HepG2 (cell line): Measurements from ENCODE around the gene ZWILCH. TPM values are rescaled to one million over a fixed set of nuclear protein-coding genes. Genes with fewer than 3 reads are reported as not detected.

Source experiments
- ATAC-seq: fragments of 200-7000 bp; cut with Tn5 transposase; 3 replicates; pipeline ENCODE4 v1.9.1; 2020; ENCODE audit warnings: mild to moderate bottlenecking, moderate library complexity
- Bru-seq: library from RNA; stranded (reverse); fragments of 400-500 nt; gene quantifications from one replicate; lab custom pipeline; 2021; lab: Mats Ljungman, UMichigan
- BruChase-seq, 2 experiments: library from RNA; stranded (reverse); fragments of 400-500 nt; gene quantifications; one replicate each; lab custom pipeline; 2021; lab: Mats Ljungman, UMichigan
- BruUV-seq: library from RNA; stranded (reverse); fragments of 400-500 nt; replicated peaks from 2 replicates; lab custom pipeline; 2021; lab: Mats Ljungman, UMichigan
- CTCF ChIA-PET: fragments of 300-600 bp; formaldehyde crosslinking; extraction: SDS; loops from one replicate; lab custom pipeline; 2021; ENCODE audit warnings: low total read pairs, inconsistent platforms, low intra/inter-chr PET ratio; lab: Yijun Ruan, JAX
- POLR2A ChIA-PET: fragments of 350-600 bp; sonication (Branson Sonifier 250); formaldehyde crosslinking; loops from one replicate; lab custom pipeline; 2020; ENCODE audit warnings: antibody characterized with exemption, inconsistent platforms; lab: Yijun Ruan, JAX
- DNase-seq: peaks from one replicate; pipeline ENCODE4 v3.0.0-alpha.2; 2015; ENCODE audit warnings: low spot score
- FAIRE-seq: peaks from 3 replicates; lab custom pipeline; 2011; peaks lifted over from hg19 to GRCh38; lab: Jason Lieb, UNC
- H2AFZ ChIP-seq: one replicate; pipeline ENCODE4 v1.6.1; 2011; ENCODE audit warnings: low read length, inconsistent platforms
- H3K27ac ChIP-seq: fragments of 300-600 bp; 3 replicates; pipeline ENCODE4 v1.8.0; 2011; ENCODE audit warnings: mixed run types, mild to moderate bottlenecking, mixed read lengths, low read length, inconsistent platforms; ENCODE audit not compliant: insufficient read depth; ENCODE audit errors: extremely low read length
- H3K27me3 ChIP-seq, 2 experiments: fragments of 200-600 bp in 1 of 2; 2 replicates in 1 of 2; 3 replicates in 1 of 2; pipeline versions ENCODE4 v1.6.0 to v1.8.0; 2011; ENCODE audit warnings: low read length in 2 of 2, mild to moderate bottlenecking in 2 of 2, moderate library complexity in 2 of 2, inconsistent platforms in 1 of 2; ENCODE audit not compliant: insufficient read depth in 2 of 2, control insufficient read depth in 1 of 2
- H3K36me3 ChIP-seq, 2 experiments: fragments of 200-600 bp in 1 of 2; replicated peaks in 1 of 2; 2 replicates in 1 of 2; 3 replicates in 1 of 2; pipeline versions ENCODE4 v1.5.1 to v1.8.0; 2011; ENCODE audit warnings: low read length in 2 of 2, inconsistent platforms in 1 of 2; ENCODE audit not compliant: insufficient read depth in 2 of 2, control insufficient read depth in 1 of 2
- H3K4me1 ChIP-seq: 2 replicates; pipeline ENCODE4 v1.5.1; 2012; ENCODE audit warnings: low read length, inconsistent platforms; ENCODE audit not compliant: insufficient read depth
- H3K4me2 ChIP-seq: 2 replicates; pipeline ENCODE4 v1.6.0; 2011; ENCODE audit warnings: low read depth, low read length, inconsistent platforms
- H3K4me3 ChIP-seq, 3 experiments: fragments of 200-600 bp in 1 of 3; sonication (generic), shearing (Covaris generic) in 1 of 3; replicated peaks in 1 of 3; 2 replicates each; pipeline ENCODE4 v1.5.1; 2011 to 2016; ENCODE audit warnings: low read length in 3 of 3, inconsistent platforms in 2 of 3, low read depth in 2 of 3, mild to moderate bottlenecking in 2 of 3, control low read depth in 1 of 3, mixed read lengths in 1 of 3; ENCODE audit not compliant: insufficient read depth in 1 of 3
- H3K79me2 ChIP-seq: one replicate; pipeline ENCODE4 v1.6.1; 2011; ENCODE audit warnings: low read length, inconsistent platforms; ENCODE audit not compliant: insufficient read depth
- H3K9ac ChIP-seq: 2 replicates; pipeline ENCODE4 v1.6.0; 2011; ENCODE audit warnings: mild to moderate bottlenecking, low read depth, low read length, inconsistent platforms; ENCODE audit not compliant: insufficient read depth
- H3K9me3 ChIP-seq: 2 replicates; pipeline ENCODE4 v1.5.1; 2012; ENCODE audit warnings: mild to moderate bottlenecking, low read length
- H4K20me1 ChIP-seq: 2 replicates; pipeline ENCODE4 v1.6.0; 2011; ENCODE audit warnings: inconsistent platforms, mild to moderate bottlenecking, low read length, moderate library complexity; ENCODE audit not compliant: insufficient read depth
- HINFP ChIP-seq: sonication (generic); formaldehyde crosslinking; IDR thresholded peaks from 2 replicates; pipeline ENCODE4 v1.4.0; 2020; ENCODE audit warnings: low read depth, mild to moderate bottlenecking, missing genetic modification reagents
- IRX3 ChIP-seq: sonication (generic); formaldehyde crosslinking; IDR thresholded peaks from 2 replicates; pipeline ENCODE4 v1.8.1; 2023; ENCODE audit warnings: mild to moderate bottlenecking, low read depth, missing genetic modification reagents, borderline replicate concordance
- MAF1 ChIP-seq: sonication (generic); formaldehyde crosslinking; IDR thresholded peaks from 2 replicates; pipeline ENCODE4 v1.5.0; 2020; ENCODE audit warnings: missing genetic modification reagents, borderline replicate concordance
- SRF ChIP-seq: IDR thresholded peaks from 2 replicates; pipeline ENCODE4 v1.6.1; 2011; ENCODE audit warnings: mild to moderate bottlenecking, low read depth, low read length, moderate library complexity
- ZBTB10 ChIP-seq: sonication (generic); formaldehyde crosslinking; IDR thresholded peaks from 2 replicates; pipeline ENCODE4 v1.4.0; 2020; ENCODE audit warnings: missing genetic modification reagents, borderline replicate concordance
- ZNF121 ChIP-seq: sonication (generic); formaldehyde crosslinking; IDR thresholded peaks from 2 replicates; pipeline ENCODE4 v1.5.0; 2020; ENCODE audit warnings: mild to moderate bottlenecking, missing genetic modification reagents
- ZNF205 ChIP-seq: IDR thresholded peaks from 2 replicates; pipeline ENCODE4 v1.6.1; 2018; ENCODE audit warnings: missing biosample characterization, missing genetic modification reagents
- ZNF326 ChIP-seq: sonication (generic); formaldehyde crosslinking; IDR thresholded peaks from 2 replicates; pipeline ENCODE4 v1.4.0; 2020; ENCODE audit warnings: missing genetic modification reagents, borderline replicate concordance
- ZNF441 ChIP-seq: sonication (generic); formaldehyde crosslinking; IDR thresholded peaks from 2 replicates; pipeline ENCODE4 v1.7.0; 2021; ENCODE audit warnings: missing genetic modification reagents, borderline replicate concordance
- ZNF501 ChIP-seq: sonication (generic); formaldehyde crosslinking; IDR thresholded peaks from 2 replicates; pipeline ENCODE4 v1.5.1; 2020; ENCODE audit warnings: mild to moderate bottlenecking, moderate library complexity, missing genetic modification reagents
- ZNF552 ChIP-seq: sonication (generic); formaldehyde crosslinking; IDR thresholded peaks from 2 replicates; pipeline ENCODE4 v1.9.0; 2022; ENCODE audit warnings: missing genetic modification reagents, mild to moderate bottlenecking, borderline replicate concordance
- ZNF747 ChIP-seq: sonication (generic); formaldehyde crosslinking; IDR thresholded peaks from 2 replicates; pipeline ENCODE4 v1.8.1; 2023; ENCODE audit warnings: missing genetic modification reagents, mild to moderate bottlenecking, borderline replicate concordance
- WGBS: methylation state at CpG from one replicate; pipeline ENCODE4 v1.1.6; 2017; ENCODE audit warnings: low lambda C conversion rate; 5-methylcytosine and 5-hydroxymethylcytosine counted together
- in situ Hi-C: cut with HindIII; loops from 2 replicates; pipeline ENCODE4 v1.10.0; 2017; ENCODE audit warnings: low pct_unique_long_range_greater_than_20kb; ENCODE audit not compliant: extremely low pct_ligation_motif_present
- intact Hi-C: fragments of 100-400 bp; cut with micrococcal nuclease; formaldehyde crosslinking; loops from one replicate; pipeline ENCODE4 v1.10.0; 2022; ENCODE audit not compliant: unreplicated experiment
- long read RNA-seq, 2 experiments: library from RNA in 1 of 2; library from polyadenylated mRNA in 1 of 2; stranded (forward) in 1 of 2; unstranded in 1 of 2; transcript quantifications; one replicate each; pipeline ENCODE4 v2.0.0, GENCODE V29; 2019 to 2022
- polyA minus RNA-seq, 3 experiments: library from RNA; depleted of rRNA, polyadenylated mRNA; stranded (reverse); fragments of >200 nt; gene quantifications; 2 replicates each; pipeline ENCODE4 v1.2.3, GENCODE V29; 2011; ENCODE audit warnings: low replicate concordance in 1 of 3
- polyA plus RNA-seq, 8 experiments: library from polyadenylated mRNA; depleted of rRNA in 3 of 8; stranded (reverse) in 7 of 8; unstranded in 1 of 8; fragments of >200 nt; fragmentation: Illumina TruSeq in 4 of 8; extraction: Trizol in 4 of 8; gene quantifications; 2 replicates each; pipeline versions ENCODE4 v1.2.1 to v1.2.3, GENCODE V29; 2011 to 2016; ENCODE audit warnings: low read depth in 4 of 8, missing spikeins in 1 of 8, mixed read lengths in 1 of 8; ENCODE audit not compliant: insufficient read depth in 1 of 8
- total RNA-seq, 5 experiments: library from RNA; depleted of rRNA; stranded (reverse); fragments of >200 nt; fragmentation: Illumina TruSeq; extraction: Trizol; gene quantifications; 2 replicates each; pipeline ENCODE4 v1.2.3, GENCODE V29; 2016; ENCODE audit warnings: low read depth in 1 of 5

ZWILCH gene
- total RNA-seq (2016; rRNA removed; fragmentation: Illumina TruSeq; extraction: Trizol) (27.8 and 44.6 TPM in 2 replicates), polyA plus RNA-seq (2011; rRNA removed) (6.9 and 9.5 TPM in 2 replicates), polyA minus RNA-seq (2011; rRNA and poly(A)+ RNA removed; ENCODE audit: low replicate concordance) (11.7 and 60.8 TPM in 2 replicates), Bru-seq, nascent RNA (percentile 47 among the genes with signal in this experiment), BruChase-seq, experiment 1, labeled RNA remaining after a 6-hour chase (percentile 54 among the genes with signal in this experiment), BruChase-seq, experiment 2, labeled RNA remaining after a 2-hour chase (percentile 55 among the genes with signal in this experiment)
- total RNA-seq (2016; cell fraction: cytosol; rRNA removed; fragmentation: Illumina TruSeq; extraction: Trizol; ENCODE audit: low read depth) = 21.2 and 22.9 TPM in 2 replicates
- 26.2 and 47.7 TPM in 2 replicates for total RNA-seq (2016; cell fraction: insoluble cytoplasmic fraction; rRNA removed; fragmentation: Illumina TruSeq; extraction: Trizol)
- total RNA-seq (2016; cell fraction: membrane; rRNA removed; fragmentation: Illumina TruSeq; extraction: Trizol) = 14.1 and 15.5 TPM in 2 replicates
- 19.8 and 20.1 TPM in 2 replicates for total RNA-seq (2016; cell fraction: nucleus; rRNA removed; fragmentation: Illumina TruSeq; extraction: Trizol)
- 2.9 and 4.0 TPM in 2 replicates for polyA plus RNA-seq (2011; cell fraction: cytosol; rRNA removed)
- polyA plus RNA-seq (2011; cell fraction: nucleus; rRNA removed) = 3.8 and 6.9 TPM in 2 replicates
- 5.2 and 10.2 TPM in 2 replicates for polyA plus RNA-seq (2012)
- 1.7 and 1.9 TPM in 2 replicates for polyA plus RNA-seq (2016; cell fraction: cytosol; fragmentation: Illumina TruSeq; extraction: Trizol; ENCODE audit: low read depth)
- 35.0 and 37.1 TPM in 2 replicates for polyA plus RNA-seq (2016; cell fraction: insoluble cytoplasmic fraction; fragmentation: Illumina TruSeq; extraction: Trizol; ENCODE audit: low read depth)
- polyA plus RNA-seq (2016; cell fraction: membrane; fragmentation: Illumina TruSeq; extraction: Trizol; ENCODE audit: low read depth) = 5.2 and 8.1 TPM in 2 replicates
- 21.1 and 23.2 TPM in 2 replicates for polyA plus RNA-seq (2016; cell fraction: nucleus; fragmentation: Illumina TruSeq; extraction: Trizol; ENCODE audit: insufficient read depth, low read depth)
- 5.7 and 6.9 TPM in 2 replicates for polyA minus RNA-seq (2011; cell fraction: cytosol; rRNA and poly(A)+ RNA removed)
- 11.2 and 12.8 TPM in 2 replicates for polyA minus RNA-seq (2011; cell fraction: nucleus; rRNA and poly(A)+ RNA removed)
- long read RNA-seq, experiment 1, transcript ZWILCH-201 (19 exons, 3,960 nt) = major isoform, 8 of 32 reads
- long read RNA-seq, experiment 1, partial matches to known transcripts = 20 of 32 reads
- long read RNA-seq, experiment 1, other reads (novel, unspliced or antisense) = 4 of 32 reads
- long read RNA-seq, experiment 2, transcript ZWILCH-201 (19 exons, 3,960 nt) = major isoform, 8 of 29 reads
- long read RNA-seq, experiment 2, partial matches to known transcripts = 0 of 29 reads
- long read RNA-seq, experiment 2, other reads (novel, unspliced or antisense) = 21 of 29 reads

DNA sequence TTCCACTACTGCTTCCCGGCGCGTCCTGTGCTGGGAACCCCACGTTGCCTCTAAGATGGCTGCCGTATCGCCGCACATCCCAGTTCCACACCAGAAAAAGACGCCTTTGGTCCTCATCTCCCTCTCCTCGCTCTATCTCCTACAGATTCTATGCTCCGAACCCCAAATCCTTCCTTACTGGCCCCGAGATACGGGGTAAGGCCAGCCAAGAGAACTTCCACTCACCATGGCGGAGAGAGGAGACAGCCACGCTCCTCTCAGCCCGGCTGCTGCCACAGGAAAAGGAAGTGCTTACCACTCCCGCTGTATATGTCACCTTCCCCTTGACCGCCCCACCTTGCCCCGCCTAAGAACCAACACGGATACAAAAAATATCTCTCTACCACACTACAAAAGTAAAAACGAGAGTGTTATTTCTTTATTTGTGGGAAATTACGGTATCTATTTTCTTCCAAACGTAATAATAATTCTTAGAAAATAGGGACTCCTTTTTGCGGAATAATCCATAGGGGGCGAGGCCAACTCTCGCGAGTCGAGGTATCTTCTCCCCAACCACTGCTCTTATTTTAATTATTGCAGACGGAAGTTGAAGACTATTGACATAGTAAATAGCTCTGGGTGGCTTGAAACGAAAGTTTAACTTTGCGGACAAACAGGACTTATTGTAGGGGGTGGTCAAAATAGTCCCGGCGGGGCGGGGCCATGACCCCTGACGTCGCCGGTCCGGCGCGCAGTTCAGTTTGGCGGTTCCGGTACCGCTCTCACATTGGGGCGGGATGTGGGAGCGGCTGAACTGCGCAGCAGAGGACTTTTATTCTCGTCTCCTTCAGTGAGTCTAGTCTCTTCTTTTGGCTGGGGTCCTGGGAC lies at the start of gene ZWILCH, which contains the start of gene RPL4:
Gene ZWILCH (plus strand): TSS at position 764 of the 867 bp plus-strand sequence. CDS start 13 bp downstream, at position 777.
Gene RPL4 (minus strand): TSS at position 293 of the 867 bp plus-strand sequence. CDS start 65 bp downstream, at position 228.
- H3K79me2 ChIP-seq = peaks cover 55% of the 10 kb centered on the region
- peak within 1 kb of the TSS; percentile 93 for H3K4me2 ChIP-seq
- H3K36me3 ChIP-seq = peaks cover 6 to 34% of the 10 kb centered on the region in 2 experiments; a peak in 4 of 5 replicates
- H4K20me1 ChIP-seq = peaks cover 31% of the 10 kb centered on the region
- no TSS peak for BruUV-seq
- FAIRE-seq (no peak), ATAC-seq (peak; percentile 90), DNase-seq (peak; percentile 97)
- H3K4me3 ChIP-seq = peak within 1 kb of the TSS; percentile 69 to 100 (median 88)
- intact Hi-C loops = loop anchor here (5.0 kb wide), 1 partner anchor 63 kb away; the partner anchor contains the start of gene LCTL
- peak within 1 kb of the TSS; percentile 96 for H3K9ac ChIP-seq
- ChIA-PET CTCF (no interaction called here), POLR2A (interaction anchor here (0.6 to 1.4 kb wide), 22 partner anchors 8 to 1802 kb away, joined by 3 to 13 read pairs (median 4); partner anchors contain the start of genes LCTL, MAP2K1, RAB11A and SNAPC5)
- no peaks in the 10 kb centered on the region for H3K9me3 ChIP-seq
- H3K27me3 ChIP-seq = peaks cover 0 to 5% of the 10 kb centered on the region in 2 experiments; a peak in 1 of 5 replicates
- H3K4me1 ChIP-seq = peaks cover 50% of the 10 kb centered on the region
- in situ Hi-C loops = no loop called here
- peak within 1 kb of the TSS; percentile 89 for H3K27ac ChIP-seq
- under 1% methylated on average over 37 of the region's 46 CpGs for WGBS
- peak within 1 kb of the TSS; percentile 75 for H2AFZ ChIP-seq
- TF ChIP-seq IRX3 (CRISPR knock-in tag) (no peak), SRF (no peak), ZBTB10 (CRISPR knock-in tag) (no peak), ZNF326 (CRISPR knock-in tag) (no peak), MAF1 (no peak), ZNF501 (CRISPR knock-in tag) (peak; percentile 55; the same call in 1 of the 2 replicates), ZNF747 (CRISPR knock-in tag) (0 out of 2 replicates have a peak, but pooled peaks have one; percentile 25), ZNF121 (CRISPR knock-in tag) (peak; percentile 100), ZNF441 (0 out of 2 replicates have a peak, but pooled peaks have one; percentile 25), ZNF205 (CRISPR knock-in tag) (0 out of 2 replicates have a peak, but pooled peaks have one; percentile 33), ZNF552 (CRISPR knock-in tag) (no peak), HINFP (no peak)
